Esophagus mucosa (tissue), 1 donor: Measurements from ENCODE around the gene SPNS2. TPM values are rescaled to one million over a fixed set of nuclear protein-coding genes. Genes with fewer than 3 reads are reported as not detected.

Experiments
- ATAC-seq: fragments of 200-7000 bp; cut with Tn5 transposase; one replicate; pipeline ENCODE4 v1.9.1; 2020
- total RNA-seq: library from RNA; stranded (reverse); gene quantifications from one replicate; pipeline ENCODE4 v1.2.4, GENCODE V29; 2023
- donor health status: DM: yes; HTN: yes; CAD: no.

SPNS2 gene
- total RNA-seq, 1 donor from 2014 or later, result 33.9 TPM

DNA sequence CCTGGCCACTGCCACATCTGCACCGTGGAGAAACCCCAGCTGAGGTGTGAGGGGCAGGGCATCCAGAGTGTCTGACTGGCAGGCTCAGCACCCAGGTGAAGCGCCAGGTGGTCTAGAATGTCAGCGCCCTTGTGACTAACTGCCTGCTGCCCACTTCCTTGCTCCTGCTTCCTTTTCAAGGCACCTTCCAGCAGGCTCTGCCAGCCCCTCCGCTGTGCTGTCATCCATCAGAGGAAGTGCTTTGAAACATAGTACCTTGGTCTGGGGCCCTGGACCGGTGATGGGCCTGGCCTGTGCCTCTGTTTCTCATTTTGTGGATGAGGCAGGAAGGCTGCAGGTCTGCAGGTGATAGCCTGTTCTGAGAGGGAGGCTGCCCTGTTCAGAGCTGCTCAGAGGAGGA is 5.5 kb downstream of the SPNS2 start:
- peak; percentile 34 for ATAC-seq

DNA sequence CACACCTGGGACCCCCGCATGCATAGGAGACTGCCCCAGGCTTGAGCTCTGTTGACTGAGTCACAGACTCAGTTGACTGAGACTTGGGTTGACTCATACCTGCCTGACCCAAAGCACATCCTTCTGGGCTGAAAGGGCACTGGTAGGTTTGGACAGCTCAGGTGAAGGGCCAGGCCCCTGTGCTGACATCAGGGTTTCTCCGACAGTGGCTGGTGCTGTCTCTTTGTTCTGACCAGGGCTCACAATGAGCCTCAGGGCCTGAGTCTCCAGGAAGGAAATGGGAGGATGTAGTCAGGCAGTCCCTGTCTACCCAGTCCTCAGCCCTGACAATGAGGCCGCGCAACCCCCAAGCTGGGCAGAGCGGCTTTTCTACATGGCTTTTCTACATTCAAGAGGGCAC is 6.5 kb downstream of the SPNS2 start:
- peak; percentile 59 for ATAC-seq

DNA sequence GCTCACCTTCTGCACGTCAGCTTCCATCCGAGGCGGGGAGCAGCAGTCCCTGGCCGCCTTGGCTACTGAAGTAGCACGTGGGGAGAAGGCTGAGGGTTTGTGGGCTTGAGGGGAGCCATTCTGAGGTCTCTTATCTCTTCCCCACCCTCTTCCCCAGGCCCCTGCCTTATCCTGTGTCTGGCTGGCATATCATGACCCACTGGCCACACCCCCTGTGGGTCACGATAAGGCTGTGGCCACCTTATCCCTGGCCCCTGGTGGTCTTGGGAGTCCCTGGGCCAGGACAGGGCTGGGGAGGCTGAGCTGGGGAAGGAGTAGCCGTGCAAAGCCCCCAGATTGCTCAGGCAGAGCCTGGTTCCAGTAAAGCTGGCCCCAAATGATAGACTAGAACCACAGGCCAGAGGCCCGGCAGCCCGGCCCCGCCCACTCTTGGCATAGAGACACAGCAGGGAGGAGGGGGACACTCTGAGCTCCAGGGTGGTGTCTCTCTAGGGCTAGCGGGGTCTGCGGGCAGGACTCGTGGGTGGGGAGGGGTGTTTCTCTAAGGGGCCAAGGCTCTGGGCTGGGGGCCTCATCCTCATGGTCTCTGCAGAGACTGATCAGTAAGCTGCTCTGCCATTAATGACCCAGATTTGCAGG is 7.6 kb downstream of the SPNS2 start:
- no peak for ATAC-seq

GRCh38 chr17:4506892-4507291 is 8.2 kb downstream of the SPNS2 start:
- no peak for ATAC-seq

- ATAC-seq, result no peak
Measured at GRCh38 chr17:4507361-4508111, 8.9 kb downstream of the SPNS2 start.

DNA sequence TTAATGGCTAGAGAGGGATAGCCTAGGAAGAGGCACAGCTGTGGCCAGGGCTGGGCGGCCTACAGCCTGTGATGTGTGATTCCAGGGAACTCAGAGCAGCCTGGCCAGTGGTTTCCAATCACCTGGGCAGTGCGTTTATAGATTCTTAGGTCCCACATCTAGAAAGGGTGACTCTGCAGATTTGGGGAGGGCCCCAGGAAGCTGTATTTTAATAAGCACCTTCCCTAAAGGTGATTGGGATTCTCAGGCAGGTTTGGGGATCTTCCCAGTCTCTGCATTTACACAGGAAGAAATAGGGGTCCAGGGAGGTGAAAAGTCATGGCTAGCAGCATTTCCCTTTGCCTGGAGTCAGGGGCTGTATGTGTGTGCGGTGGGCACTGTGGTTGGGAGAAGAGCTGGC is 9.5 kb downstream of the SPNS2 start:
- ATAC-seq, result no peak

GRCh38 chr17:4509401-4509800 is 10.7 kb downstream of the SPNS2 start:
- no peak for ATAC-seq

- no peak for ATAC-seq
Measured at GRCh38 chr17:4509923-4510617, 11.4 kb downstream of the SPNS2 start.

DNA sequence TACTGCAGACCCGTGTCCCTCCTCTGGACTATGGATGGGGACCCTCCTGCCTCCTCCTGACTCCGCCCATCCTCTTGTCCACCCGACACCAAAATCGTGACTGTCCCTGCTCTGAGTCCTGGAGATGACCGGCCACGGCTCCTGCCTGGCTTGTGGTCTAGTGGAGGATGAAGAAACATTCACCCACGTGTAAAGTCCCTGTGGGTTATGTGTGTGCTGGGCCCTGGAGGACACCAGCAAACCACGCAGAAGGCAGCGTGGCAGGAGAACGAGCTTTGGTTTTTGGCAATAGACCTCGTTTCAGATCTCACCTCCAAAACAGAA is 11.9 kb downstream of the SPNS2 start:
- ATAC-seq, result no peak

GRCh38 chr17:4511199-4511932 is 12.7 kb downstream of the SPNS2 start:
- ATAC-seq, result no peak

- ATAC-seq, result no peak
Measured at GRCh38 chr17:4512156-4513112, 13.8 kb downstream of the SPNS2 start.

DNA sequence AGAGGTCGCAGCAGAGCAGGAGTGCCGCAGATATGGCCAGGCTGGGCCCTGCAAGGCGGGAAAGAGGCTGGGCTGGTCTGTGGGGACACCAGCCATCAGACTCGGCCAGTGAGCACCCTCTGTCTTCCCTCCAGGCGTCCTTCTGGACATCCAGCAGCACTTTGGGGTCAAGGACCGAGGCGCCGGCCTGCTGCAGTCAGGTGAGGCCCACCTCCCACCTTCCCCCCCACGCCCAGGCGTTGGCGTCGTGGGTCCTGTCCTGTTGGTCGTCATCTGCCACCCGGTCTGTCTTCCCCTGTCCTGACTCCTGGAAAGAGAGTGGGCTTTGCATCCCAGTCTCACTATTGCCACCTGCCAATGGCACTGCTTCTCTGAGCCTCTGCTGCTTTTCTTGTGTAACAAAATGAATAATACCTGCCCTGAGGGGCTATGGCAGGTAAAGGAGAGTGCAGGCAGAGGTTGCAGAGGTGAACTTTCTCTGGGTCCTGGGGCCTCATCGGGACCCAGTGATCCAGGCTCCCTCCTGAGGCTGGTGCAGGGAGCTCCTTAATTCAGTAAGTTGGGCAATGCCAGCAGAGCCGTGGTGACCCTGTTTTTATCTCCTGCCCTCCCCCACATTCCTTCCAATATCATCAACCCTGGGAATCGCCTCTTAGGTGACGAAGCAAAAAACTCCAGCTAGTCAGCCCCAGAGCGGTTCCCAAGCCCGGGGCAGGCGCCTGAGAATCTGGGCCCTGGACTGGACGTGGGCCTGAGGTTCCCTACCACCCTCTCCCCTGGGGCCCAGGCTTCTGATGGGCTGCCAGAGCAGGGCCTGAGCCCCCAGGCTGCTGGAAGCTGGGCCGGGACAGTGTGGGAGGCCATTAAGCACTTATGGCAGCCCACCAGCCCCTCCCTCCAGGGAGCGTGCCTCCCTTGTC is 14.7 kb downstream of the SPNS2 start:
- ATAC-seq, result no peak

- peak; percentile 59 for ATAC-seq
Measured at GRCh38 chr17:4514206-4514605, 15.5 kb downstream of the SPNS2 start.

DNA sequence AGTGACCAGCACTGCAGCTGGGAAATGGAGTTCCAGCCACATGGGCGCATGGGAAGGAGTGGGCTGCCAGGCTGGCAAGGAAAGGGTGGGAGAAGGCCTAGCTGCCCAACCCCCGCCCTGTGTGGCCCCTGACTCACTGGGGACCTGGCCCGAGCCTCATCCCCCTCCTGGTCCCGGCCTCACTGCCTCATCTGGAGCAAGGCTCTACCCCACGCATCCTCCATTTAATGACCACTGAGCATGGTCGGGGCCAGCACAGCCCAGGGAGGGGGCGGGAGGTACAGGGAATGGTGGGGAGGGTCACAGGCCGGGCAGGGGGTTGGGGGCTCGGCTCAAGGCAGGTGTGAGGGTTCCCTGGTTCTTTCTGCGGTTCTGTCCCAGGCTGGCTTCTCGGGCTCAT is 16.1 kb downstream of the SPNS2 start:
- ATAC-seq, result no peak

GRCh38 chr17:4515501-4515900 is 16.8 kb downstream of the SPNS2 start:
- peak; percentile 6 for ATAC-seq

DNA sequence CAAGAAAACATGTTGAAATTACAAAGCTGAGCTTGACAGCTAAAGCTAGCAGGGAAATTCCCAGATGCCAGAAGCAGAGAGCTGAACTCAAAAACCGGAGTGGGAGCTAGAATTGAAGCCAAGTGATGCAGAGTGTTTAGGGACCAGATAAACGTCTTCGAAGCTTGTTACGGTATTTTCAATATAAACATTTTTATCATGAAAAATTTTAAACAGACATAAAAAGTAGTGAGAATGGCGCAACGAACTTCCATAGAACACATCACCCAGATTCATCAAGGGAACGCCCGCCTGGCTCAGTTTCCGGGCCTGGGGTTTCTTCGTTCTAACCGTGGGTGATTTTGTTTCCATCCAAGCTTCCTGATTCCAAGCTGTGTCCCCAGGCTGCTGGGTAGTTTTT is 18.1 kb downstream of the SPNS2 start:
- no peak for ATAC-seq

DNA sequence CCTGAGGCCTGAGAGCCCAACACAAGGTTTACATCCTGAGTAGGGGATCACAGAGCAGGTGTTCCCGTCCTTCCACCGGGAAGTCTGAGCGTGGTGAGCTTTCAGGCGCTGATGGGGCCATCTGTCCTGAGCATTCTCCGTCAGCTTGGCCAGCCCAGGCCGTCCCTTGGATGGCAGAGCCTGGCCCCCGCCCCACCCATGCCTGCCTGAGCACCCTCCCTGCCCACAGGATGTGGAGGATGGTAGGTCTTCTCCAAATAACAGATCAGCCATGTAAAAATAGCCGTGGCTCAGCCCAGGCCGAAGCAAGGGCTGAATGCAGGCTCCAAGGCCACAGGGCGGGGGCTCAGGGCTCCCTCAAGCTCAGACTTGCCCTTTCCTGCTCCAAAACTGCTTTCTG is 20.2 kb downstream of the SPNS2 start:
- peak; percentile 2 for ATAC-seq

GRCh38 chr17:4519361-4519788 is 20.7 kb downstream of the SPNS2 start:
- ATAC-seq, result peak; percentile 54

DNA sequence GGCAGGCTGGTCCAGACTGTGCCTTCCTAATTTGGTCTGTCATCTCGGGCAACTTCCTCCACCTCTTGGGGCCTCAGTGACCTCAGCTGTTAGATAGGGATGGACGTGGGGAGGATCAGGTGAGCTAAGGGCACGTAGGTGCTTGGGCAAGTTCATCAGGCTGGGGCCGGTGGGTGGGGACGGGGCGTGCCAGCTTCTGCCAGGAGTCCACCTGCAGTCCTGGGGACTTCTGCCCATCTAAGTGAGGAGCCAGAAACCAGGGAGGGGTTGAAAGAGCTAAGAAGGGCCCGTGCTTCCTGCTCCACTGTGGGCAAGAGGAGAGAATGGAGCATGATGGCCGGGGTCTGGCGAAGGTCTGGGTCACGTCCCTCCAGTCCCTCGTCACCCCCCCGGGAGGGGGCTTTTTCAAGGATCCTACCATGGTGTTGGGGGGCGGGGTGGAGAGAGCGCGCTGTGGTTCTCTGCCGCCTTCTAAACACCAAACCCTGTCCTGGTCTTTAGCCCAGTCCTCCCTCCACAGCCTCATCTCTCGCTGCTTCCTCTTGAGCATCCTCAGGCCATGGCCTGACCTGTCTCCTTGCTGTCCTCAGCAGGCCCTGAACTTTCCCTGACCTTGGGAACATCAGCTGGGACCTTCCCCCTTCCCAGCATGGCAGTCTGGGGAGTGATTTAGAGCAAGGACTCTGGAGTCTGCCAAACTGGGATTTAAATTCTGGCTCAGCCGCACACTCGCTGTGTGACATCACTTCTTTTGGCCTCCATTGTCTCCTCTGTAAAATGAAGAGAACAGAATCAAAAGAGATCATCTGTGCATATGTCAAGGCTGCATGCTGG is 21.6 kb downstream of the SPNS2 start:
- peak; percentile 12 for ATAC-seq
